ENCODE data around the gene TNFRSF18.

Gene TNFRSF18

DNA sequence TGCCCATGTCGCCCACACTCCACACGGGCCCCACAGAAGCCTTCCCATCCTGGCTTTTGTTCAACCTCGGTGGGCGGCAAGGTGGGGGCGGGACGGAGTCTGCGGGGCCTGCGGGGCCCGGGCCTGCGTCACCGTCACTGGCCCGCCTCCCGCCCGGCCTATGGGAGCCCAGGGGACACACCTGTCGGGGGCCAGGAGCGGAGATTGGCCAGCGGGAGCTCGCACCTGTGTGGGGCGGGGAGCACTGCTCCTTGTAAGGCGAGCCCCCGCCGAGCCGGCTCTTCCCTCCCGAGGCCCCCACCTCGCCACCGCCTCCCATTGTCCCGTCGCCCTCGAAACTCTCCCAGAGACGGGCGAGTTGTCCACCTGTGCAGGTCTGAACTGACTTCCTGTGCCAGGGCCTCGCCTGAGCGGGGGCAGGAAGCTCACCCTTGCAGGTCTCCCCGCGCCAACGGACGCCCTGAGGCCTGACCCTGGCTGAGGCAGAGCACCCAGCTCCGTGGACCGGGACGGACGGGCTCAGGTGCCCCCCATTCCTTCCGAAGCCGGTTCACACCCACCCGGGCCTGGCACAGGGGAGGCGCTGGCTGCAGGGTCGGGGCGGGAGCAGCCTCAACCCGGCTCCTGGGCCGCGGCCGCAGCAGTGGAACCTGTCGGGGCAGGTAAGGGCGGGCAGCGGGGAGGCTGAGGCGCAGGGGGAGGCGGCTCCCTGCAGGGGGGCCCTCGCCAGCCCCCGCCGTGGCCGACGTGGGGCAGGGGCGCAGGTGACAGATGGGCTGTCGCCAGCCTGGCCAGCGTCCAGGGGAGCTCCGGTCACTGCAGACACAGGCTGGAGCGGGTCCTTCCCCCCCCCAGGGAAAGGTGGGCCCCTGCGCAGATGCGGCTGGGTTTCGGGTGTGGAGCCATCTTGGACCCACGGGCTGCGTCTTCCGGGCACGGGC is 43.5 kb downstream of the TNFRSF18 start:
- no peak for DNase-seq

DNA sequence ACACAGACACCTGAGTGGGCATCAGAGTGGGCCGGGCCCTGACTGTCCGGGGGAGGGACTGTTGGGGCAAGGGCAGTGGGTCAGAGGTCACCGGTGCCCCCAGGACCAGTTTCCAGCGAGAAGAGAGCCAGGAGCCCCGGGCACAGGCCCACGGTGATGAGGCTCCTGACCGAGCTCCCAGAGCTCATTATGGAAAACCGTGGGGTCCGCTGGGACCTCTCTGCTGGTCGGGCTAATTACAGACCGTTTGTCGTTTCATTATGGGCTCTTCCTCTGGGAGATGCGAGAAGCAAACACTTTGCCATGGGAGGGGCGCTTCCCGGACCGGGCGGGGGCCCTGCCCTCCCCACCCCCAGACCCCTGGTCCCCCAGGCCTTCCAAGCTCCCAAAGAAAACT is 44.7 kb downstream of the TNFRSF18 start:
- no peak for DNase-seq

DNA sequence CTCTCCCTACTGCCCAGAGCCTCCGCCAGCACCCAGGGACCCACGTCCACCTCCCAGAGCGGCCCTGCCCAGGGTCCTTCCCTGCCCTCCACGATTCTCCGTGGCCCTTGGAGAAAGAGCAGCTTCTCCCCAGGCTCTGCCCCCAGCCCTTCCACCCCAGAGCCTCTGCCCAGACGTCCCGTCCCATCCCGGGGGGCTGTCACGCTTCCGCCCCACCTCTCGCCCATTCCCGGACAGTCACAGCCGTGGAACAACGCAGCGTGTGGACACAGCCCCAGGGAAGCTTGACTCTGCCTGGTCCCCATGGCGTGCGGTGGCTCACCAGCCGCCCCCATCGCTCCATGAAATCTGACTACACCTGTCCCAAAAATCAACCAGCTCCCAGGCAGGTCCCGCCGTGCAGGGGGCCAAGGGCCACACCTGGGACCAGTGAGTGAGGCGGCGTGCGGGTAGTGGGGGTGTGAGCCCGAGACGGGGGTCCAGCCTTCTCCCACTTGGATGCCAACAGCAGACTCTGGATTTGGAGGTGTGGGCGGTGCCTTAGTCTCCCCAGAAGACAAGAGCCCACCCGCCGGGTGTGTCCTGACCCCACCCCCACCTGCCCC is 45.2 kb downstream of the TNFRSF18 start:
- DNase-seq: no peak

DNA sequence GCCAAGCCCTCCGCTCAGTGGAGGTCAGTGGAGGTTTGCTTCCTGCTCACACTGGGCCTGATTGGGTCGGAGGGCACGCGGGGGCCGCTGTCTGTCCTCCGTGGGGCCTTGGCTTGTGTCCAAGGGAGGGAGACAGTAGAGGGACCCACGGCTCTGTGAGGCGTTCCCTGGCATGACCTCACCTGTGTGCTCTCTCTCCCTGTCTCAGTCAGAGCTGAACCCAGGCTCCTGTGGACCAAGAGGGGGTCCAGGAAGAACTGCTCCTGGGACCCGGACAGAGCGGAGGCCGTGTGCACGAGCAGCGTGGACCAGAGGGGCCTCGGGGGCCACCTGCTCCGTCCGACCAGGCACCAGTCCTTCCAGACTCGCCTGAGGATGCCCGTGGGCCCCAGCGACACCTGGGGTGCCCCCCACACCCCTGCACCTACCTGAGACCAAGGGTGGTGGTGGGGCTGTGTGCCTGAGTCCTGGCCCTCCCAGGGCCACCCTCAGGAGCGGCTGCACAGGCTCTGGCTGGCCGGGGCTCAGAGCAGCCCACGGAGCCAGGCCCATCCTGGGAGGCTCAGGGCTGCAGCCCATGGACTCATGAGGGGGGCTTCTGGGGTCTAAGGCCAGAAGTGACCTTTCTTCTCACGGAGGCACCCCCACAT is 46.0 kb downstream of the TNFRSF18 start:
- DNase-seq: no peak

DNA sequence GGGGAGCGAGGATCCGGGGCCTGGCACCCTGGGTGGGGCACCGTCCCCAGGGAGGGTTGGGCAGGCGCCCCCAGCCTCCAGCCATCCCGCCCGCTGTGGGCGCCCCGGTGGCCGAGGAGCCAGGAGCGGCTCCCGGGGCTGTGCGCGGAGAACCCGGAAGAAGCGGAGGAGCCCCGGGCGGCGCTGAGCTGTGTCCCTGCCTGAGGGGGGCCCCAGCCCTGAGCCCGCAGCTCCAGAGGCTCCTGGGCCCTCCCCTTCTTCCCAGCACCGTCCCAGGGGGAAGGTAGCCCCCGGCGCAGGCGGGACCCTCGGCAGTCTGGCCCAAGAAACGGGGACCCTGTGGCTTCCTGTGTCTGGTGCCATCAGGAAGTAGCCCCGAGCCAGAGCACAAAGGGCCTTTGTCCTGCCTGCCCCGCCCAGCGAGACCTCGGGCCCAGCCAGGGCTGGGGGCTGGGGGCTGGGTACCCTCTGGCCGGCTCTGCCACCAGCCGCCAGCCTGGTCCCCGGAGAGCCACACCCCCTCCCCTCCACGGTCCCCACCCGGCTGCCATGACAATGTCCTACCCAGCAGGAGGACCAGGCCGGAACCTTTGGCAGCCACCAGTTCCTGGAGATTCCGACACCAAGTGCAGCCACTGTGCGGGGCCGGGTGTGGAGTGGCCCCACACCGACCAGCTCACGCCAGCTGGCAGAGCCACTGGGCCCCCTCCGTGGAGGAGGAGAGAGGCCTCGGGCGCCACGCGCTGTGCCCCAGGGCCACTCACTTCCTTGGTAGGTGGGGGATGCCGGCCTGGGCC is 48.3 kb downstream of the TNFRSF18 start:
- peak; percentile 58 to 65 for DNase-seq

DNA sequence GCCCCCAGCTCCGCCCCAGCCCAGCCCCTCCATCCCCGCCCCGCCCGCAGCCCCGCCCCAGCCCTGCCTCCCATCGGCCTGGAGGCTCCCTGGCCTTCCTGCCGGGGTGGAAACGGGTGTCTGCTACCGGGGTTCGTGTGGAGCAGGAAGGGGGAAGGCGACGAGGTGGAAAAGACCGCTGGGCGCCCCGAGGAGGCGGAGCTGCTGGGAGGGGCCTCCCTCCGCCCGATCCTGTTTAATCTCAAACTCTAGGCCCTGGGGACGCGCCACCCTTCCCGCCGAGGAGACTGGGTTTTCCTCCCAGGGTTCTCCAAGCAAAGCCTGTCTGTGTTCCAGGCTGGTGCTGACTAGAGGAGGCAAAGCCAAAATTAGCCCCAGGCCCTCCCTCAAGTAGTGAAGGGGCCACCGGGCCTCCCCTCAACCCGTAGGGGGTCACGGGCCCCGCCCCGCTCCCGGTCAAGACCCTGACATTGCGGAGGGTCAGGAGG is 48.9 kb downstream of the TNFRSF18 start:
- peak; percentile 77 to 80 for DNase-seq

DNA sequence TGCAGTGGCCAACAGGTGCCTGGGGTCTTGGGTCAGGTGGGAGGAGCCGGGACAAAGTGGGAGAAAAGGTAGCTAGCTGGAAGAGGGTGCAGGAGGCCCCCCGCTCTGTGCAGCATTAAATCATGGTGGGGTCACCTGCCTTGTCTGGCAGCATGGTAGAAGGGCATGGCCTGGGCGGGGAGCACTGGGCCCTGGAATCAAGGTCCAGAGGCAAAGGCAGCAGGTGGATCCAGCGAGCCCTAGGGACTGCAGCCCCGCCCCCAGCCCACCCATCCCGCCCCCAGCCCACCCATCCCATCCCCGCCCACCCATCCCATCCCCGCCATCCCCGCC is 49.4 kb downstream of the TNFRSF18 start:
- no peak for DNase-seq

DNA sequence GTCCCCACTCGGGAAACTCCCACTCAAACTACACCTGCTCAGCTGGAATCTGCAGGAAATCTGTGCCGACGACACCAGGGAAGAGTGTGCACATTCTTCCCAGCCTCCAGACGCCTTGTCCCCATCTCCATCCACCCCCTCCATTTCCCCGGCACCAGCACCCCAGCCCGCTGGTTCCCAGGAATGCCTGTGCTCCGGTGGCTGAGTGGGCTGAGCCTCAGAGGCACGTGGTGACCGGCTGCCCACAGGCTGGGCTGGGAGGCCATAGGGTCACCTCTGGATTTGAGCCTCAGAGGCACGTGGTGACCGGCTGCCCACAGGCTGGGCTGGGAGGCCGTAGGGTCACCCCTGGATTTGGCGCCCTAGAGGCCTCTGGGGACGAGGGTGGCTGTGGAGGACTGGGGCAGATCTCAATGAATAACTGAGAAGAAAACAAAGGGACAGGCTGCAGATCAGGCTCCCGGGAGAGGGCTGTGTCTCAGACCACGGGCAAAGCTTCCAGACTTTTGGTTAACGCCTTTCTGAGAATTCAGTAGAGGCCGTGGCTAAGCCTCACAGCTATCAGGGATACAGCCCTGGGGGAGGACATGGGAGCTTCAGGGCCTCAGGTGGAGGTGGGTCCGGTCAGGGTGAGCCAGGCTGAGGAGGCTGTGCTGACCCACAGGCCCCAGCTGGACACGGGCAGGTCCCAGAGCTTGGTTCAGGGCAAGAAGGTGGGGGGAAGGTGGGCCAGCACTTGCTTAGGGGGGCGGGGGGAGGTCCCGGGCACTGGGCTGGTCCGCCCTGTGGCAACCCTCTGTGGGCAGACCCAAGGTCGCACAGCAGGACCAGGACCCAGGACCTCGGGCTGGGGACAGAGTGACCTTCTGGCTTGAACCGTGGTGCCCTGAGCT is 50.0 kb downstream of the TNFRSF18 start:
- DNase-seq: no peak

DNA sequence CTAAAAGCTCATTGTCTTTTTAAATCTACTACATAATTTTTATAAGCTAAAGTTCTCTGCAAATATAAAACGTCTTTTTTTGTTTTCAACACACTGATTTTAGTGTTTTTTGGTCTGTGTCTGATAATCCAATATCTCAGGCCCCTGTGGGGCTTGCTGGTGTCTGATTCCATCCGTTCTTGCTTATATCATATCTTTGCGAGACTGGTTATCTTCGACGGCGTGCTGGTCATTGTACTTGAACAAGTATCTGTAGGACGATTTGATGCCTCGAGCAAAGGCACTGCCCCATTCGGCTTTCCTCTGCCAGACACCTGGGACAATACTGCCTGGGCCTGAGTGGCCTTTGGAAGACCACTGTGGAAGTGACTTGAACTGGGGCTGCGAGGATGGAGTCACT is 51.1 kb downstream of the TNFRSF18 start:
- DNase-seq: no peak

DNA sequence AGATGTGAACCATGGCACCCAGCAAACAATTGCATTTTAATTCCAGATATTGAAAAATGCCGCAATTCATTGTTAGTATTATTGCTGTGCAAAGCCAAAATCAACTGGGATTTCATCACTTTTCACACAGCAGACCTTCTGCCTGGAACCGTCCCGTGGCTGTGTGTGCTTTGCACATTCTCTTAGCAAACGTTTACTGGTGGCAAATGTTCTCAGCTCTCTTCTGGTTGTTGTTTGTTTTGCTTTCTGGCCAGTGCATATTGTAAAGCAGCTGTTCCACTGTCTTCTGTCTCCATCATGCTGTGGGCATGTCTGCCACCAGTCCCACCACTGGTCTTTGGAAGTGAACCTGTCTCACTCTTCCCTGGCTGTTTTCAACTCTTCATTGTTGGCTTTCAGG is 52.5 kb downstream of the TNFRSF18 start:
- no peak for DNase-seq

All from activated T-cell treated with anti-CD3 and anti-CD28 coated beads, Interleukin-2, amount 50 U/mL, for 48 hours (primary cell).